ENCODE data around the gene SMAD9. TPM values are rescaled to one million over a fixed set of nuclear protein-coding genes. Genes with fewer than 3 reads are reported as not detected.

The SMAD9 gene
- total RNA-seq, 1 experiment from 2014 or later = 1.1 TPM

GRCh38 chr13:36847606-36848005 is 72.4 kb downstream of the SMAD9 start:
- no peaks in the 10 kb centered on the region for H3K23me2 ChIP-seq (ENCODE audit: insufficient read length, low read depth, low read length, poor library complexity, severe bottlenecking)
- Mint-ChIP-seq H3K4me1 (no peaks in the 10 kb centered on the region), H3K4me3 (no peak overlapping the region), H3K27me3 (ENCODE audit: low read depth) (no peaks in the 10 kb centered on the region), H3K27ac (no peak overlapping the region), H3K9me3 (no peaks in the 10 kb centered on the region), H3K36me3 (ENCODE audit: insufficient read depth in 1 of 3, low read depth in 3 of 3) (no peaks in the 10 kb centered on the region)
- DNase-seq = no peak
- H3K9ac ChIP-seq (ENCODE audit: extremely low read depth, insufficient read length, low read length) = no peak overlapping the region
- H4K91ac ChIP-seq (ENCODE audit: insufficient read length, low read depth, low read length) = no peak overlapping the region
- H3K18ac ChIP-seq (ENCODE audit: insufficient read length, low read depth, low read length) = no peak overlapping the region
- no peak overlapping the region for H3T11ph ChIP-seq (ENCODE audit: low read length)
- no peak overlapping the region for H3K23ac ChIP-seq (ENCODE audit: insufficient read length, low read depth, low read length)
- H3K27me3 ChIP-seq (ENCODE audit: insufficient read depth, low read length) = no peaks in the 10 kb centered on the region
- no peak overlapping the region for H2AFZ ChIP-seq (ENCODE audit: low read length)
- H2BK20ac ChIP-seq (ENCODE audit: low read depth, low read length, poor library complexity, severe bottlenecking) = no peak overlapping the region
- H3K4me1 ChIP-seq (ENCODE audit: insufficient read depth, low read length) = no peaks in the 10 kb centered on the region
- H3K79me1 ChIP-seq (ENCODE audit: insufficient read depth, low read depth, low read length, poor library complexity, severe bottlenecking) = no peaks in the 10 kb centered on the region
- no peak overlapping the region for H3K56ac ChIP-seq (ENCODE audit: insufficient read length, low read depth, low read length)
- H2BK12ac ChIP-seq (ENCODE audit: insufficient read length, low read depth, low read length) = no peak overlapping the region
- H3K4ac ChIP-seq (ENCODE audit: low read depth, low read length) = no peak overlapping the region
- no peak overlapping the region for H3K4me2 ChIP-seq (ENCODE audit: insufficient read depth, insufficient read length, low read length)
- WGBS (ENCODE audit: extremely low coverage, insufficient read length, low lambda C conversion rate) = no CpG with 5 or more reads among the region's 9 CpGs
- no peak overlapping the region for H4K8ac ChIP-seq (replicated peaks; ENCODE audit: insufficient read length, low read depth, low read length)
- no peak overlapping the region for H3K14ac ChIP-seq (ENCODE audit: insufficient read depth, low read length)
- H3K9me3 ChIP-seq (ENCODE audit: control insufficient read depth, low read depth, low read length) = no peaks in the 10 kb centered on the region
- no peak overlapping the region for H2BK15ac ChIP-seq (ENCODE audit: low read depth, low read length)
- H2BK120ac ChIP-seq (ENCODE audit: low read depth, low read length, poor library complexity, severe bottlenecking) = no peak overlapping the region
- H3K27ac ChIP-seq (ENCODE audit: insufficient read length, low read depth, low read length) = no peak overlapping the region
- no peaks in the 10 kb centered on the region for H3K79me2 ChIP-seq (ENCODE audit: insufficient read depth, low read length)
- no peak overlapping the region for H4K5ac ChIP-seq (ENCODE audit: insufficient read length, low read depth, low read length)
- no peak overlapping the region for H2BK5ac ChIP-seq (ENCODE audit: insufficient read length, low read length)
- no peaks in the 10 kb centered on the region for H4K20me1 ChIP-seq (ENCODE audit: control insufficient read depth, insufficient read depth, insufficient read length)
- TF ChIP-seq CTCF (conservative IDR thresholded peaks at IDR 0.05) = no peak
- H2AK5ac ChIP-seq (ENCODE audit: insufficient read length, low read length) = no peak overlapping the region
